A673 (cell line): ENCODE measurements around the gene P3H3. TPM values are rescaled to one million over a fixed set of nuclear protein-coding genes. Genes with fewer than 3 reads are reported as not detected.

Experiments used
- BruUV-seq: library from RNA; stranded (reverse); fragments of 400-500 nt; replicated peaks from 2 replicates; lab custom pipeline; 2021; lab: Mats Ljungman, UMichigan
- CTCF ChIA-PET: fragments of 300-600 bp; sonication (Branson Sonifier 250); formaldehyde crosslinking; loops from one replicate; lab custom pipeline; 2022; ENCODE audit warnings: antibody characterized with exemption; lab: Charles Lee
- POLR2A ChIA-PET: fragments of 300-600 bp; sonication (Branson Sonifier 250); formaldehyde crosslinking; loops from one replicate; lab custom pipeline; 2022; ENCODE audit warnings: antibody characterized with exemption; ENCODE audit not compliant: low non-redundant PET; lab: Charles Lee
- DNase-seq: peaks from one replicate; pipeline ENCODE4 v3.0.0-alpha.2; 2015; ENCODE audit warnings: low spot score
- H3K27ac ChIP-seq: fragments of 200-600 bp; sonication (generic); 2 replicates; pipeline ENCODE4 v1.5.1; 2016; ENCODE audit warnings: mixed run types, low read depth, mild to moderate bottlenecking, mixed read lengths, antibody characterized with exemption, low read length; ENCODE audit not compliant: poor library complexity, severe bottlenecking
- H3K27me3 ChIP-seq: fragments of 200-600 bp; sonication (generic); replicated peaks from 2 replicates; pipeline ENCODE4 v1.6.1; 2017; ENCODE audit warnings: mixed run types, low read depth, mild to moderate bottlenecking, mixed read lengths, antibody characterized with exemption, low read length; ENCODE audit not compliant: insufficient read depth, poor library complexity
- H3K36me3 ChIP-seq: fragments of 200-600 bp; sonication (generic); 2 replicates; pipeline ENCODE4 v1.6.1; 2016; ENCODE audit warnings: mixed run types, mild to moderate bottlenecking, mixed read lengths, antibody characterized with exemption, low read length; ENCODE audit not compliant: insufficient read depth, poor library complexity, severe bottlenecking
- H3K4me1 ChIP-seq: fragments of 200-600 bp; sonication (generic); 2 replicates; pipeline ENCODE4 v1.6.1; 2017; ENCODE audit warnings: mixed run types, mild to moderate bottlenecking, mixed read lengths, antibody characterized with exemption, low read length; ENCODE audit not compliant: insufficient read depth, poor library complexity, severe bottlenecking
- H3K4me3 ChIP-seq: fragments of 200-600 bp; sonication (generic); 2 replicates; pipeline ENCODE4 v1.5.1; 2016; ENCODE audit warnings: low read depth, mixed run types, mild to moderate bottlenecking, mixed read lengths, low read length; ENCODE audit not compliant: poor library complexity, severe bottlenecking
- H3K9me3 ChIP-seq: fragments of 200-600 bp; sonication (generic); 2 replicates; pipeline ENCODE4 v1.6.1; 2016; ENCODE audit warnings: mixed run types, low read depth, mild to moderate bottlenecking, mixed read lengths, antibody characterized with exemption, low read length; ENCODE audit not compliant: poor library complexity, severe bottlenecking
- CTCF ChIP-seq: fragments of 300-800, 200-600 bp; sonication (generic); conservative IDR thresholded peaks from 2 replicates; pipeline ENCODE4 v1.5.1; 2017; ENCODE audit warnings: low read depth, mild to moderate bottlenecking, antibody characterized with exemption, low read length, moderate library complexity, mixed read lengths
- EZH2 ChIP-seq: fragments of 200-600 bp; sonication (generic); IDR thresholded peaks from 2 replicates; pipeline ENCODE4 v1.6.1; 2017; ENCODE audit warnings: borderline replicate concordance, low read depth, mild to moderate bottlenecking, mixed read lengths, antibody characterized with exemption, low read length; ENCODE audit not compliant: poor library complexity, severe bottlenecking
- intact Hi-C: fragments of 100-400 bp; cut with micrococcal nuclease; formaldehyde crosslinking; loops from one replicate; pipeline ENCODE4 v1.10.0; 2022; ENCODE audit not compliant: unreplicated experiment
- total RNA-seq: library from RNA; stranded (reverse); gene quantifications from 2 replicates; pipeline ENCODE4 v1.2.3, GENCODE V29; 2021

The P3H3 gene
- total RNA-seq, 1 experiment from 2014 or later: 45.3 TPM

- no peak for DNase-seq
- H3K4me3 ChIP-seq: no peak overlapping the region
- H3K4me1 ChIP-seq: no peaks in the 10 kb centered on the region
- no peak overlapping the region for H3K27ac ChIP-seq
- H3K27me3 ChIP-seq: no peaks in the 10 kb centered on the region
- no peaks in the 10 kb centered on the region for H3K36me3 ChIP-seq
- CTCF ChIA-PET: interaction anchor here (0.6 to 0.7 kb wide), 2 partner anchors 21 to 120 kb away, joined by 3 to 5 read pairs; no protein-coding TSS in a partner anchor
- POLR2A ChIA-PET: no interaction called here
- TF ChIP-seq EZH2 (no peak), CTCF (no peak)
- intact Hi-C loops: no loop called here
- BruUV-seq: no TSS peak
- no peaks in the 10 kb centered on the region for H3K9me3 ChIP-seq
Observed at GRCh38 chr12:6813363-6813762, 14.8 kb upstream of the P3H3 start.

- Histone ChIP-seq H3K4me3 (no peak overlapping the region), H3K27me3 (no peaks in the 10 kb centered on the region), H3K9me3 (no peaks in the 10 kb centered on the region), H3K4me1 (peaks cover 7% of the 10 kb centered on the region), H3K36me3 (no peaks in the 10 kb centered on the region), H3K27ac (no peak overlapping the region)
- ChIA-PET POLR2A (no interaction called here), CTCF (no interaction called here)
- intact Hi-C loops: no loop called here
- TF ChIP-seq CTCF (no peak), EZH2 (no peak)
- DNase-seq: no peak
- BruUV-seq: no TSS peak
Observed at GRCh38 chr12:6816598-6816997, 11.6 kb upstream of the P3H3 start.

GRCh38 chr12:6817098-6817497 is 11.1 kb upstream of the P3H3 start:
- TF ChIP-seq EZH2: no peak
- no peaks in the 10 kb centered on the region for H3K9me3 ChIP-seq
- ChIA-PET CTCF (no interaction called here), POLR2A (no interaction called here)
- H3K27ac ChIP-seq: no peak overlapping the region
- BruUV-seq: no TSS peak
- intact Hi-C loops: no loop called here
- H3K4me3 ChIP-seq: no peak overlapping the region
- H3K27me3 ChIP-seq: no peaks in the 10 kb centered on the region
- H3K4me1 ChIP-seq: peaks cover 11% of the 10 kb centered on the region
- DNase-seq: no peak
- no peaks in the 10 kb centered on the region for H3K36me3 ChIP-seq

- H3K4me3 ChIP-seq: no peak overlapping the region
- no peak for DNase-seq
- POLR2A ChIA-PET: no interaction called here
- intact Hi-C loops: no loop called here
- CTCF ChIA-PET: no interaction called here
- TF ChIP-seq CTCF (no peak), EZH2 (no peak)
- H3K4me1 ChIP-seq: peaks cover 17% of the 10 kb centered on the region
- H3K27ac ChIP-seq: no peak overlapping the region
- H3K9me3 ChIP-seq: no peaks in the 10 kb centered on the region
- no peaks in the 10 kb centered on the region for H3K27me3 ChIP-seq
- no peaks in the 10 kb centered on the region for H3K36me3 ChIP-seq
- no TSS peak for BruUV-seq
Observed at GRCh38 chr12:6817662-6818157, 10.5 kb upstream of the P3H3 start.
